ENCODE measurements around the gene USP6.
"Not testable (repeated sequence)": the region's sequence is repeated elsewhere in the genome, so short reads cannot be mapped to it uniquely, and the experiment has no call there.

GRCh38 chr17:5217562-5217961 is 101.7 kb downstream of the USP6 start:
- TF ChIP-seq CTCF (conservative IDR thresholded peaks at IDR 0.05; ENCODE audit: low read depth, low read length); EZH2 (IDR thresholded peaks at IDR 0.05; ENCODE audit: borderline replicate concordance, low read depth, low read length, poor library complexity, severe bottlenecking): not testable (repeated sequence)

All from A673 (cell line).